H9 (cell line): ENCODE results near the gene ASTN2. TPM values are rescaled to one million over a fixed set of nuclear protein-coding genes. Genes with fewer than 3 reads are reported as not detected.

ENCODE experiments used
- DNase-seq: peaks from one replicate; pipeline ENCODE4 v3.0.0-alpha.2; 2017
- H2AFZ ChIP-seq: one replicate; pipeline ENCODE4 v1.6.1; 2013; ENCODE audit warnings: mild to moderate bottlenecking, low read length, control low read depth, moderate library complexity
- H2AK5ac ChIP-seq: 2 replicates; pipeline ENCODE4 v1.6.1; 2013; ENCODE audit warnings: low read length, control low read depth, mixed read lengths; ENCODE audit not compliant: insufficient read length
- H2BK120ac ChIP-seq: one replicate; pipeline ENCODE4 v1.6.1; 2013; ENCODE audit warnings: low read depth, mild to moderate bottlenecking, low read length, control low read depth, inconsistent platforms; ENCODE audit not compliant: poor library complexity, severe bottlenecking
- H2BK12ac ChIP-seq: 2 replicates; pipeline ENCODE4 v1.6.1; 2013; ENCODE audit warnings: low read length, control low read depth, mixed read lengths, low read depth; ENCODE audit not compliant: insufficient read length
- H2BK15ac ChIP-seq: 2 replicates; pipeline ENCODE4 v1.6.1; 2013; ENCODE audit warnings: low read depth, low read length, control low read depth
- H2BK20ac ChIP-seq: one replicate; pipeline ENCODE4 v1.6.1; 2013; ENCODE audit warnings: low read depth, mild to moderate bottlenecking, low read length, control low read depth, inconsistent platforms; ENCODE audit not compliant: poor library complexity, severe bottlenecking
- H2BK5ac ChIP-seq: 2 replicates; pipeline ENCODE4 v1.6.1; 2013; ENCODE audit warnings: low read length, control low read depth, mixed read lengths; ENCODE audit not compliant: insufficient read length
- H3K14ac ChIP-seq: 2 replicates; pipeline ENCODE4 v1.6.1; 2013; ENCODE audit warnings: low read length, control low read depth; ENCODE audit not compliant: insufficient read depth
- H3K18ac ChIP-seq: 2 replicates; pipeline ENCODE4 v1.6.1; 2013; ENCODE audit warnings: low read depth, mild to moderate bottlenecking, mixed read lengths, low read length, control low read depth; ENCODE audit not compliant: insufficient read length
- H3K23ac ChIP-seq: 2 replicates; pipeline ENCODE4 v1.6.1; 2013; ENCODE audit warnings: low read length, control low read depth, mixed read lengths, low read depth; ENCODE audit not compliant: insufficient read length
- H3K23me2 ChIP-seq: 2 replicates; pipeline ENCODE4 v1.6.1; 2013; ENCODE audit warnings: low read depth, mild to moderate bottlenecking, mixed read lengths, low read length, control low read depth; ENCODE audit not compliant: insufficient read length, poor library complexity, severe bottlenecking
- H3K27ac ChIP-seq: 2 replicates; pipeline ENCODE4 v1.5.1; 2013; ENCODE audit warnings: low read length, control low read depth, mixed read lengths, low read depth; ENCODE audit not compliant: insufficient read length
- H3K27me3 ChIP-seq: 2 replicates; pipeline ENCODE4 v1.6.1; 2013; ENCODE audit warnings: low read length, control low read depth, inconsistent platforms; ENCODE audit not compliant: insufficient read depth
- H3K4ac ChIP-seq: 2 replicates; pipeline ENCODE4 v1.6.1; 2013; ENCODE audit warnings: low read depth, mild to moderate bottlenecking, control low read depth, inconsistent platforms, low read length, moderate library complexity
- H3K4me1 ChIP-seq: 2 replicates; pipeline ENCODE4 v1.6.1; 2013; ENCODE audit warnings: low read length, control low read depth, inconsistent platforms; ENCODE audit not compliant: insufficient read depth
- H3K4me2 ChIP-seq: 2 replicates; pipeline ENCODE4 v1.6.1; 2013; ENCODE audit warnings: low read length, control low read depth, mixed read lengths; ENCODE audit not compliant: insufficient read length, insufficient read depth
- H3K56ac ChIP-seq: 2 replicates; pipeline ENCODE4 v1.6.1; 2013; ENCODE audit warnings: low read depth, mild to moderate bottlenecking, mixed read lengths, low read length, control low read depth; ENCODE audit not compliant: insufficient read length
- H3K79me1 ChIP-seq: 2 replicates; pipeline ENCODE4 v1.6.1; 2013; ENCODE audit warnings: low read depth, mild to moderate bottlenecking, moderate library complexity, low read length, control low read depth, inconsistent platforms; ENCODE audit not compliant: insufficient read depth, poor library complexity, severe bottlenecking
- H3K79me2 ChIP-seq: 2 replicates; pipeline ENCODE4 v1.6.1; 2013; ENCODE audit warnings: low read length, control low read depth, inconsistent platforms; ENCODE audit not compliant: insufficient read depth
- H3K9ac ChIP-seq: 2 replicates; pipeline ENCODE4 v1.6.1; 2013; ENCODE audit warnings: low read length, control low read depth, mixed read lengths; ENCODE audit not compliant: insufficient read length; ENCODE audit errors: extremely low read depth
- H3K9me3 ChIP-seq: one replicate; pipeline ENCODE4 v1.6.1; 2013; ENCODE audit warnings: low read depth, low read length, inconsistent platforms; ENCODE audit not compliant: control insufficient read depth
- H3T11ph ChIP-seq: one replicate; pipeline ENCODE4 v1.6.1; 2013; ENCODE audit warnings: mild to moderate bottlenecking, low read length, control low read depth, inconsistent platforms
- H4K20me1 ChIP-seq: one replicate; pipeline ENCODE4 v1.6.1; 2013; ENCODE audit not compliant: control insufficient read depth, insufficient read length, insufficient read depth
- H4K5ac ChIP-seq: 2 replicates; pipeline ENCODE4 v1.6.1; 2013; ENCODE audit warnings: low read depth, mild to moderate bottlenecking, mixed read lengths, low read length, control low read depth; ENCODE audit not compliant: insufficient read length
- H4K8ac ChIP-seq: replicated peaks from 2 replicates; pipeline ENCODE4 v1.6.1; 2013; ENCODE audit warnings: low read length, control low read depth, mixed read lengths, low read depth; ENCODE audit not compliant: insufficient read length
- H4K91ac ChIP-seq: 2 replicates; pipeline ENCODE4 v1.6.1; 2013; ENCODE audit warnings: low read depth, mild to moderate bottlenecking, moderate library complexity, mixed read lengths, low read length, control low read depth; ENCODE audit not compliant: insufficient read length
- H3K27ac Mint-ChIP-seq, 3 experiments: 2 replicates in 2 of 3; 3 replicates in 1 of 3; pipeline ENCODE4 v1.8.0; 2020 to 2021; ENCODE audit warnings: mixed read lengths in 3 of 3, mild to moderate bottlenecking in 1 of 3, moderate library complexity in 1 of 3
- H3K27me3 Mint-ChIP-seq: 2 replicates; pipeline ENCODE4 v1.8.0; 2021; ENCODE audit warnings: low read depth, mild to moderate bottlenecking, moderate library complexity, mixed read lengths
- H3K36me3 Mint-ChIP-seq, 3 experiments: 2 replicates in 2 of 3; 3 replicates in 1 of 3; pipeline ENCODE4 v1.8.0; 2020 to 2021; ENCODE audit warnings: low read depth in 3 of 3, mixed read lengths in 3 of 3; ENCODE audit not compliant: insufficient read depth in 1 of 3
- H3K4me1 Mint-ChIP-seq, 2 experiments: 2 replicates each; pipeline ENCODE4 v1.8.0; 2020; ENCODE audit warnings: mixed read lengths in 2 of 2
- H3K4me3 Mint-ChIP-seq, 2 experiments: 2 replicates in 1 of 2; 3 replicates in 1 of 2; pipeline ENCODE4 v1.8.0; 2020 to 2021; ENCODE audit warnings: mild to moderate bottlenecking in 2 of 2, mixed read lengths in 2 of 2, moderate library complexity in 1 of 2
- H3K9me3 Mint-ChIP-seq, 2 experiments: 2 replicates in 1 of 2; 3 replicates in 1 of 2; pipeline ENCODE4 v1.8.0; 2020; ENCODE audit warnings: mild to moderate bottlenecking in 2 of 2, mixed read lengths in 2 of 2, moderate library complexity in 1 of 2
- CTCF ChIP-seq: fragments of 200-600 bp; sonication (generic); conservative IDR thresholded peaks from 3 replicates; pipeline ENCODE4 v1.8.0; 2021; ENCODE audit warnings: antibody characterized with exemption, mild to moderate bottlenecking
- WGBS: extraction: QIAGEN DNeasy Blood & Tissue Kit; methylation state at CpG from one replicate; pipeline ENCODE4 v1.1.7; 2013; ENCODE audit warnings: missing lambda C conversion rate, low lambda C conversion rate, mixed read lengths; ENCODE audit not compliant: insufficient read length; ENCODE audit errors: extremely low coverage; 5-methylcytosine and 5-hydroxymethylcytosine counted together
- total RNA-seq: library from RNA; stranded (reverse); gene quantifications from 2 replicates; pipeline ENCODE4 v1.2.1, GENCODE V29; 2021

ASTN2 gene
- total RNA-seq, 1 experiment from 2014 or later: 9.7 TPM

DNA sequence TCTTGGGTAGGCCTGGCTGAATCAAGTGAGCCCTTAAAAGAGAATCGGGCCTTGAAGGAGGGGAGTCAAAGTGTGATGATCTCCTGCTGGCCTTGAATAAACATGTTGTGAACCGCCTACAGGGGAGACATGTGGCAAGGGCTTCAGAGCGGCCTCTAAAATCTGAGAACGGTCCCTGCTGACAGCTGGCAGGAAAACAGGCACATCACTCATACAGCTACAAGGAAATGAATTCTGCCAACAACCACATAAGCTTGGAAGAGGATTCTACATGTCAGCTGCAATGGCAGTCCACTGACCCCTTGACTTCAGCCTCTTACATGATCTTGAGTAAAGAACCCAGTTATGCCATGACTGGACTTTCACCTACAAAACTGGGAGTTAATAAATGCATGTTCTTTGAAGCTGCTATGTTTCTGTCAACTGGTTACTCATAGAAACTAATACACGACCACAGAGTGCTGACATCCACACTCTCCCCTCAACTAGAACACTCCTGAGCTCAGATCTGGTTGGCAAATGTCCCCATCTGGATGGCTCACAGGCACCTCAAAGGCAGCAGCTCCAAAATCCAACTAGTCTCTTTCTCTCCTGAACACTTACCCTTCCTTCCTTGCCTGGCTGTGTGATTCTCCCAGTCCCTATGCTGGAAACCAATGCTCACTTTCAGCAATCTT is 333.1 kb downstream of the ASTN2 start:
- H3K4ac ChIP-seq: no peak overlapping the region
- no peaks in the 10 kb centered on the region for H3K27me3 ChIP-seq
- H4K5ac ChIP-seq: no peak overlapping the region
- no peaks in the 10 kb centered on the region for H3K9me3 ChIP-seq
- H3K23ac ChIP-seq: no peak overlapping the region
- WGBS: no CpG with 5 or more reads among the region's 5 CpGs
- no peak overlapping the region for H3K56ac ChIP-seq
- peaks cover 9% of the 10 kb centered on the region; the same call in 1 of the 2 replicates for H3K4me1 ChIP-seq
- H3K23me2 ChIP-seq: no peaks in the 10 kb centered on the region
- no peak overlapping the region for H3T11ph ChIP-seq
- H3K9ac ChIP-seq: no peak overlapping the region
- no peaks in the 10 kb centered on the region for H3K79me1 ChIP-seq
- Mint-ChIP-seq H3K9me3 (no peaks in the 10 kb centered on the region), H3K36me3 (no peaks in the 10 kb centered on the region; a peak in 1 of 7 replicates), H3K27ac (peak overlapping the region in 2 of 3 experiments; percentile 16 to 32; a peak in 3 of 7 replicates), H3K4me1 (peaks cover 41 to 43% of the 10 kb centered on the region in 2 experiments), H3K4me3 (no peak overlapping the region), H3K27me3 (peaks cover 4% of the 10 kb centered on the region; the same call in 1 of the 2 replicates)
- DNase-seq: no peak
- H3K27ac ChIP-seq: no peak overlapping the region
- no peak overlapping the region for H2AK5ac ChIP-seq
- no peak for TF ChIP-seq CTCF
- H2BK12ac ChIP-seq: no peak overlapping the region
- H2BK15ac ChIP-seq: no peak overlapping the region
- H3K4me2 ChIP-seq: no peak overlapping the region
- H4K91ac ChIP-seq: no peak overlapping the region
- no peak overlapping the region for H2BK5ac ChIP-seq
- no peak overlapping the region for H2BK20ac ChIP-seq
- H3K14ac ChIP-seq: no peak overlapping the region
- no peak overlapping the region for H4K8ac ChIP-seq
- H3K79me2 ChIP-seq: no peaks in the 10 kb centered on the region
- no peak overlapping the region for H2AFZ ChIP-seq
- no peak overlapping the region for H3K18ac ChIP-seq
- H4K20me1 ChIP-seq: no peaks in the 10 kb centered on the region
- no peak overlapping the region for H2BK120ac ChIP-seq
